ENCODE data around the gene CEP104. TPM values are rescaled to one million over a fixed set of nuclear protein-coding genes. Genes with fewer than 3 reads are reported as not detected.
"Not testable (repeated sequence)": the region's sequence is repeated elsewhere in the genome, so short reads cannot be mapped to it uniquely, and the experiment has no call there.

The CEP104 gene
- polyA plus RNA-seq, 3 donors: 8.3 to 25.1 (median 13.0) TPM

GRCh38 chr1:3803905-3804626, 52.9 kb downstream of the CEP104 start:
- Histone ChIP-seq H3K36me3 (replicated peaks in 1 of 2; ENCODE audit: control insufficient read depth in 1 of 2, insufficient read depth in 2 of 2, low read length in 2 of 2) (no peaks in the 10 kb centered on the region), H4K20me1 (ENCODE audit: insufficient read depth, low read length) (no peaks in the 10 kb centered on the region), H3K27ac (ENCODE audit: low read depth in 1 of 2, low read length in 2 of 2) (no peak overlapping the region), H3K9me3 (replicated peaks in 1 of 2; ENCODE audit: control insufficient read depth in 1 of 2, insufficient read depth in 1 of 2, low read length in 2 of 2) (peaks cover 0 to 8% of the 10 kb centered on the region in 2 donors), H3K4me2 (replicated peaks; ENCODE audit: extremely low read depth, low read length, poor library complexity, severe bottlenecking) (no peak overlapping the region), H3K79me2 (ENCODE audit: insufficient read depth, low read length) (no peaks in the 10 kb centered on the region), H3K9ac (ENCODE audit: insufficient read depth, low read length, poor library complexity, severe bottlenecking) (no peak overlapping the region), H3K4me3 (replicated peaks in 1 of 3; ENCODE audit: low read depth in 2 of 3, low read length in 3 of 3) (no peak overlapping the region), H2AFZ (ENCODE audit: insufficient read depth, low read depth, low read length, poor library complexity, severe bottlenecking) (no peak overlapping the region), H3K27me3 (ENCODE audit: control insufficient read depth in 2 of 2, insufficient read depth in 2 of 2, low read length in 2 of 2) (peaks cover 0 to 5% of the 10 kb centered on the region in 2 donors), H3K4me1 (ENCODE audit: control insufficient read depth in 1 of 2, insufficient read depth in 2 of 2, low read length in 2 of 2) (no peaks in the 10 kb centered on the region)
- peaks cover 7% of the 10 kb centered on the region for H3K4me1 Mint-ChIP-seq
- no peak for DNase-seq
- intact Hi-C loops (cut with micrococcal nuclease): no loop called here
- H3K4me3 Mint-ChIP-seq: no peak overlapping the region
- WGBS (ENCODE audit: insufficient coverage): 78% methylated on average over 18 of the region's 19 CpGs
- no peak overlapping the region for H3K27ac Mint-ChIP-seq
- peaks cover 14 to 26% (median 21%) of the 10 kb centered on the region in 3 donors for H3K27me3 Mint-ChIP-seq (ENCODE audit: low read depth in 3 of 3)
- no peak for TF ChIP-seq CTCF (IDR thresholded peaks at IDR 0.05)
- peaks cover 3 to 21% (median 15%) of the 10 kb centered on the region in 7 donors for H3K9me3 Mint-ChIP-seq
- H3K36me3 Mint-ChIP-seq: no peaks in the 10 kb centered on the region

- H3K27ac ChIP-seq (ENCODE audit: low read depth in 1 of 2, low read length in 2 of 2); H3K9me3 Mint-ChIP-seq; H3K4me3 ChIP-seq (replicated peaks in 1 of 3; ENCODE audit: low read depth in 2 of 3, low read length in 3 of 3); H3K9ac ChIP-seq (ENCODE audit: insufficient read depth, low read length, poor library complexity, severe bottlenecking); H3K79me2 ChIP-seq (ENCODE audit: insufficient read depth, low read length); H2AFZ ChIP-seq (ENCODE audit: insufficient read depth, low read depth, low read length, poor library complexity, severe bottlenecking); H3K27ac Mint-ChIP-seq; H3K4me3 Mint-ChIP-seq; H3K36me3 Mint-ChIP-seq; intact Hi-C loops (cut with micrococcal nuclease); H3K27me3 ChIP-seq (ENCODE audit: control insufficient read depth in 2 of 2, insufficient read depth in 2 of 2, low read length in 2 of 2); H3K36me3 ChIP-seq (replicated peaks in 1 of 2; ENCODE audit: control insufficient read depth in 1 of 2, insufficient read depth in 2 of 2, low read length in 2 of 2); H3K9me3 ChIP-seq (replicated peaks in 1 of 2; ENCODE audit: control insufficient read depth in 1 of 2, insufficient read depth in 1 of 2, low read length in 2 of 2); H4K20me1 ChIP-seq (ENCODE audit: insufficient read depth, low read length); H3K4me2 ChIP-seq (replicated peaks; ENCODE audit: extremely low read depth, low read length, poor library complexity, severe bottlenecking); DNase-seq: not testable (repeated sequence)
- peaks cover 5 to 11% of the 10 kb centered on the region in 2 donors for H3K4me1 ChIP-seq (ENCODE audit: control insufficient read depth in 1 of 2, insufficient read depth in 2 of 2, low read length in 2 of 2)
- no CpG with 5 or more reads among the region's 3 CpGs for WGBS (ENCODE audit: insufficient coverage)
- peaks cover 14% of the 10 kb centered on the region for H3K4me1 Mint-ChIP-seq
- peaks cover 13 to 23% (median 22%) of the 10 kb centered on the region in 3 donors for H3K27me3 Mint-ChIP-seq (ENCODE audit: low read depth in 3 of 3)
Observed at GRCh38 chr1:3800795-3801194, 56.2 kb downstream of the CEP104 start.
